Aorta (tissue), 5 donors: ENCODE data around the gene RBM15B. TPM values are rescaled to one million over a fixed set of nuclear protein-coding genes. Genes with fewer than 3 reads are reported as not detected.

ENCODE experiments used
- ATAC-seq: fragments of 200-7000 bp; cut with Tn5 transposase; one replicate; pipeline ENCODE4 v1.9.1; 2022; ENCODE audit warnings: moderate library complexity; ENCODE audit not compliant: low FRiP score
- DNase-seq, 2 donors: peaks; one replicate each; pipeline ENCODE4 v3.0.0-alpha.2; 2020
- H3K27ac ChIP-seq, 2 donors: one replicate each; pipeline ENCODE4 v1.5.1; 2013; ENCODE audit warnings: low read length in 2 of 2, mild to moderate bottlenecking in 2 of 2, moderate library complexity in 2 of 2, control low read depth in 1 of 2, inconsistent platforms in 1 of 2, low read depth in 1 of 2
- H3K27me3 ChIP-seq, 2 donors: one replicate each; pipeline ENCODE4 v1.6.1; 2013; ENCODE audit warnings: control low read depth in 1 of 2, low read length in 1 of 2, mild to moderate bottlenecking in 1 of 2, moderate library complexity in 1 of 2; ENCODE audit not compliant: insufficient read depth in 2 of 2, control insufficient read depth in 1 of 2
- H3K36me3 ChIP-seq, 2 donors: one replicate each; pipeline ENCODE4 v1.6.1; 2013; ENCODE audit warnings: control low read depth in 1 of 2, low read length in 1 of 2, mild to moderate bottlenecking in 1 of 2; ENCODE audit not compliant: insufficient read depth in 2 of 2, control insufficient read depth in 1 of 2
- H3K4me1 ChIP-seq, 2 donors: one replicate each; pipeline ENCODE4 v1.6.1; 2013; ENCODE audit warnings: low read length in 2 of 2, control low read depth in 1 of 2, mild to moderate bottlenecking in 1 of 2, moderate library complexity in 1 of 2; ENCODE audit not compliant: insufficient read depth in 2 of 2, control insufficient read depth in 1 of 2
- H3K4me3 ChIP-seq, 2 donors: one replicate each; pipeline ENCODE4 v1.5.1; 2013; ENCODE audit warnings: low read length in 2 of 2, control low read depth in 1 of 2, mild to moderate bottlenecking in 1 of 2
- H3K9me3 ChIP-seq: one replicate; pipeline ENCODE4 v1.6.1; 2013; ENCODE audit warnings: mild to moderate bottlenecking, low read length; ENCODE audit not compliant: control insufficient read depth
- WGBS, 2 donors: extraction: QIAGEN DNeasy Blood & Tissue Kit; methylation state at CpG; one replicate each; pipeline ENCODE4 v1.1.7; 2013; 5-methylcytosine and 5-hydroxymethylcytosine counted together
- intact Hi-C, 2 donors: fragments of 100-400 bp; cut with DNase I; formaldehyde crosslinking; loops; one replicate each; pipeline versions ENCODE4 v1.14.2 to v1.15.0; 2022
- polyA plus RNA-seq, 2 donors: library from polyadenylated mRNA; stranded (reverse); fragments of 200-250 nt; gene quantifications; one replicate each; pipeline ENCODE4 v1.2.3, GENCODE V29; 2013
- total RNA-seq, 2 donors: library from RNA; stranded (reverse); fragmentation: NEBNext Ultra II Directional; extraction: Animal tissue kit (Norgen Biotek cat#: 25700); gene quantifications; one replicate each; pipeline ENCODE4 v1.2.1, GENCODE V29; 2021
- donor health status: healthy with polysubstance abuse.
- donor health status: Bipolar disorder and iron deficiency.
- donor health status: DM: no; HTN: no; CAD: no.
- donor health status: DM: no; HTN: no; CAD: no.
- donor health status: DM: yes; HTN: yes; CAD: no.

Gene RBM15B
- total and polyA plus RNA-seq, 4 donors, result 6.9 to 25.4 (median 16.2) TPM

GRCh38 chr3:51380601-51381332 is 10.3 kb upstream of the RBM15B start:
- Histone ChIP-seq H3K27me3 (no peaks in the 10 kb centered on the region), H3K27ac (no peak overlapping the region), H3K36me3 (no peaks in the 10 kb centered on the region), H3K4me3 (no peak overlapping the region), H3K9me3 (no peaks in the 10 kb centered on the region), H3K4me1 (no peaks in the 10 kb centered on the region)
- WGBS, 2 donors, result 84 to 87% methylated on average over 14 to 15 of the region's 15 CpGs
- no peak for ATAC-seq
- peak in 1 of 2 donors; percentile 67 for DNase-seq
- intact Hi-C loops, result loop anchor here in 1 of 2 donors (5.0 kb wide), 1 partner anchor 808 kb away; no protein-coding TSS in a partner anchor

- H3K9me3 ChIP-seq, result no peaks in the 10 kb centered on the region
- DNase-seq (peak in 1 of 2 donors; percentile 67), ATAC-seq (no peak)
- 89 to 90% methylated on average over 18 of the region's 18 CpGs for WGBS, 2 donors
- no peaks in the 10 kb centered on the region for H3K4me1 ChIP-seq
- no peak overlapping the region for H3K4me3 ChIP-seq
- no peaks in the 10 kb centered on the region for H3K27me3 ChIP-seq
- intact Hi-C loops, result loop anchor here in 1 of 2 donors (5.0 kb wide), 1 partner anchor 809 kb away; no protein-coding TSS in a partner anchor
- no peaks in the 10 kb centered on the region for H3K36me3 ChIP-seq
- no peak overlapping the region for H3K27ac ChIP-seq
These were observed 9.8 kb upstream of the RBM15B start for GRCh38 chr3:51381333-51381705.

DNA sequence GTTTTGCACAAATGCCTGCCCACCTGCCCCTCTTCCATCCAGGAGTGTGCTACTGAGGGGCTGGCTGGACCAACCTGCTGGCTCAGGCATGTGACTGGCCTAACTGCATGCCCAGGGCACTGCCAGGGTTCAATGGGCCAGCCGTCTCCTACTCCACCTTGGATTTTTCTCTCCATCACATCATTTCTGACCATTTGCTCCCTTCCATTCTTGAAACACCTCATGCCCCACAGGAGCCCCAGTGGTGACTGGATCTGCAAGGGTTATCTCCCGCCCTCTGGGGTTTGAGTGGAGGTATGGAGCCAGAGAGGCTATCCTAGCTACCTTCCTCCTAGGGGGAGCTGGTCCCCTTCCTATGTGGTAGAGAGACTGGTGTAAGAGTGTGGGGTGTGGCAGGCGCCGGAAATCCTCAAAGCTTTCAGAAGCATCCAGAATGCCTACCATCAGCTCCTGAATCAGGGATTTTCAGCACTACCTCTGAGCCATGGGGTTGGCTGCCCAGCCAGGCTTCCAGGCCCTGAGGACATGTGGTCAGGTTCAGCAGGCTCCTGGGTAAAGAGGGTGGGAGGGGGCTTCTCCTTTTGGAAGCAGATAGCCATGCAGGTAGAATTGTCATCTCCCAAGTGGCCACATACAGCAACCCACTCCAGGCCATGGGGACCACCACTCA is 8.9 kb upstream of the RBM15B start:
- intact Hi-C loops, result loop anchor here in 1 of 2 donors (5.0 kb wide), 1 partner anchor 810 kb away; no protein-coding TSS in a partner anchor
- WGBS, 2 donors, result 86 to 93% methylated on average over 3 to 4 of the region's 4 CpGs

GRCh38 chr3:51382947-51383578 is 8.0 kb upstream of the RBM15B start:
- H3K4me1 ChIP-seq, result peaks cover 0 to 2% of the 10 kb centered on the region in 2 donors
- H3K36me3 ChIP-seq, result no peaks in the 10 kb centered on the region
- 92 to 96% methylated on average over 3 of the region's 3 CpGs for WGBS, 2 donors
- peak in 1 of 2 donors; percentile 21 for DNase-seq
- no peaks in the 10 kb centered on the region for H3K9me3 ChIP-seq
- H3K27me3 ChIP-seq, result no peaks in the 10 kb centered on the region
- ATAC-seq, result no peak
- H3K4me3 ChIP-seq, result no peak overlapping the region
- no peak overlapping the region for H3K27ac ChIP-seq
- intact Hi-C loops, result loop anchor here in 1 of 2 donors (5.0 kb wide), 1 partner anchor 811 kb away; no protein-coding TSS in a partner anchor

More for the DNA sequence above, 8.9 kb upstream of the RBM15B start:
- Histone ChIP-seq H3K36me3 (no peaks in the 10 kb centered on the region), H3K4me3 (no peak overlapping the region), H3K27me3 (no peaks in the 10 kb centered on the region), H3K9me3 (no peaks in the 10 kb centered on the region), H3K4me1 (no peaks in the 10 kb centered on the region), H3K27ac (no peak overlapping the region)
- DNase-seq, result peak in 1 of 2 donors; percentile 48
- no peak for ATAC-seq

GRCh38 chr3:51384055-51384725 is 6.9 kb upstream of the RBM15B start:
- peak; percentile 52 for ATAC-seq
- 0% methylated on average over 29 of the region's 29 CpGs for WGBS, 2 donors
- Histone ChIP-seq H3K36me3 (peaks cover 0 to 3% of the 10 kb centered on the region in 2 donors), H3K27ac (peak overlapping the region; percentile 57 to 81), H3K9me3 (no peaks in the 10 kb centered on the region), H3K27me3 (no peaks in the 10 kb centered on the region), H3K4me3 (peak overlapping the region; percentile 43 to 72), H3K4me1 (peaks cover 0 to 2% of the 10 kb centered on the region in 2 donors)
- DNase-seq, result no peak
- intact Hi-C loops, result loop anchor here in 1 of 2 donors (1.0 to 5.0 kb wide), 2 partner anchors 768 to 812 kb away; no protein-coding TSS in a partner anchor

- H3K9me3 ChIP-seq, result no peaks in the 10 kb centered on the region
- H3K4me1 ChIP-seq, result peaks cover 0 to 2% of the 10 kb centered on the region in 2 donors
- peak within 1 kb of the TSS; percentile 57 to 81 for H3K27ac ChIP-seq
- ATAC-seq, result peak; percentile 98
- peak within 1 kb of the TSS; percentile 43 to 72 for H3K4me3 ChIP-seq
- no peaks in the 10 kb centered on the region for H3K27me3 ChIP-seq
- intact Hi-C loops, result loop anchor here (1.0 to 5.0 kb wide), 3 partner anchors 768 to 813 kb away; partner anchors contain the start of gene MAPKAPK3 (in 1 of the 2)
- 0 to 1% methylated on average over 41 to 65 of the region's 65 CpGs for WGBS, 2 donors
- peak; percentile 99 for DNase-seq
- H3K36me3 ChIP-seq, result peaks cover 0 to 3% of the 10 kb centered on the region in 2 donors
These were observed 6.2 kb upstream of the RBM15B start, which contains the start of gene MANF for GRCh38 chr3:51384726-51385473. Gene MANF (plus strand): TSS chr3:51385291. CDS start chr3:51385343, 52 bp downstream.

DNA sequence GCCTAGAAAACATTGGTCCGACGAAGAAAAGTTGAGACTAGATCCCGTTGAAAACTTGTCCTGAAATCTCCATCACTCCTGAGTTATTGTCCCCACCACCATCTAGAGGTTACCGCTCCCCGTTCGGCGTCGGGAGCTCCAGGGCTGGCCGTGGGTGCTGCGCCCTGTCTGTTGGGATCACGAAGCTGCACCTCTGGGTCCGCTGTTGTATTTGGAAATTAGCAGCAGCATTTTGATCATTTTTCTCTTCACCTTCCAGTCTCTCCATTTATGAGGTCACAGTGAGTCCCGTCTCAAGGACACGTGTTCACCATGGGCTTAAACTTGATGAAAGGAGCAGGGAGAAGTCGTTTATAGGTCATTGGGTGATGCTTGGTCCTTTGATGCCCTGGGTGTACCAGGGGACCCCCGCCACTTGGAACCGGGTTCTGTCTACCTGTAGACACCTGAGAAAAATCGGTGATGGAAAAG is 5.4 kb upstream of the RBM15B start:
- Histone ChIP-seq H3K4me1 (peaks cover 0 to 2% of the 10 kb centered on the region in 2 donors), H3K27ac (no peak overlapping the region), H3K4me3 (peak overlapping the region; percentile 28 to 67), H3K27me3 (no peaks in the 10 kb centered on the region), H3K36me3 (peaks cover 0 to 3% of the 10 kb centered on the region in 2 donors), H3K9me3 (no peaks in the 10 kb centered on the region)
- 2 to 3% methylated on average over 18 of the region's 18 CpGs for WGBS, 2 donors
- intact Hi-C loops, result loop anchor here in 1 of 2 donors (5.0 kb wide), 1 partner anchor 768 kb away; the partner anchor contains the start of gene MAPKAPK3
- ATAC-seq (no peak), DNase-seq (peak in 1 of 2 donors; percentile 44)
